Measurements from ENCODE around the gene COL23A1.

Gene COL23A1

GRCh38 chr5:178569485-178569884, 20.7 kb downstream of the COL23A1 start:
- no peak overlapping the region for H3K4ac ChIP-seq (ENCODE audit: low read depth, low read length)
- H4K5ac ChIP-seq (ENCODE audit: low read length) = no peak overlapping the region
- no peak overlapping the region for H3K56ac ChIP-seq (ENCODE audit: low read length)
- no peak overlapping the region for H3K9ac ChIP-seq (ENCODE audit: low read length)
- no peaks in the 10 kb centered on the region for H3K27me3 ChIP-seq (ENCODE audit: insufficient read depth, low read length, poor library complexity)
- no peak overlapping the region for H2AK5ac ChIP-seq (ENCODE audit: low read length)
- H3K79me2 ChIP-seq (ENCODE audit: control insufficient read depth, insufficient read depth, low read length) = peaks cover 2% of the 10 kb centered on the region
- H3K23ac ChIP-seq (ENCODE audit: low read length) = no peak overlapping the region
- no peak for DNase-seq
- H3K36me3 ChIP-seq (ENCODE audit: control insufficient read depth, insufficient read depth, low read length) = no peaks in the 10 kb centered on the region
- no peak overlapping the region for H3K18ac ChIP-seq (ENCODE audit: low read length)
- no peak overlapping the region for H3K27ac ChIP-seq (ENCODE audit: low read depth, low read length)
- no peak overlapping the region for H2BK5ac ChIP-seq (ENCODE audit: low read length)
- H3K4me2 ChIP-seq (ENCODE audit: low read length) = no peak overlapping the region
- no CpG with 5 or more reads among the region's 2 CpGs for WGBS (ENCODE audit: extremely low coverage, insufficient coverage, low lambda C conversion rate)
- H3K79me1 ChIP-seq (ENCODE audit: low read length) = no peaks in the 10 kb centered on the region
- H3K4me3 ChIP-seq (ENCODE audit: low read length) = no peak overlapping the region
- no peak overlapping the region for H2BK15ac ChIP-seq (replicated peaks; ENCODE audit: low read depth)
- H3K4me1 ChIP-seq (ENCODE audit: control insufficient read depth, low read depth, low read length) = peaks cover 6% of the 10 kb centered on the region
- no peak overlapping the region for H2BK120ac ChIP-seq (ENCODE audit: low read depth, low read length)
- no peak overlapping the region for H4K8ac ChIP-seq (ENCODE audit: low read depth, low read length)

GRCh38 chr5:178564811-178565550, 25.2 kb downstream of the COL23A1 start:
- Histone ChIP-seq H3K18ac (ENCODE audit: low read length) (peak overlapping the region; percentile 28), H2BK120ac (ENCODE audit: low read depth, low read length) (peak overlapping the region; percentile 19), H3K79me2 (ENCODE audit: control insufficient read depth, insufficient read depth, low read length) (no peaks in the 10 kb centered on the region), H3K79me1 (ENCODE audit: low read length) (no peaks in the 10 kb centered on the region), H3K56ac (ENCODE audit: low read length) (peak overlapping the region; percentile 80), H3K9ac (ENCODE audit: low read length) (peak overlapping the region; percentile 55), H2BK5ac (ENCODE audit: low read length) (peak overlapping the region; percentile 98), H2BK15ac (replicated peaks; ENCODE audit: low read depth) (peak overlapping the region; percentile 19), H3K27ac (ENCODE audit: low read depth, low read length) (peak overlapping the region; percentile 95), H4K8ac (ENCODE audit: low read depth, low read length) (no peak overlapping the region), H3K27me3 (ENCODE audit: insufficient read depth, low read length, poor library complexity) (no peaks in the 10 kb centered on the region), H3K36me3 (ENCODE audit: control insufficient read depth, insufficient read depth, low read length) (no peaks in the 10 kb centered on the region), H3K4ac (ENCODE audit: low read depth, low read length) (peak overlapping the region; percentile 56), H3K4me2 (ENCODE audit: low read length) (peak overlapping the region; percentile 14), H3K4me1 (ENCODE audit: control insufficient read depth, low read depth, low read length) (peaks cover 13% of the 10 kb centered on the region), H2AK5ac (ENCODE audit: low read length) (peak overlapping the region; percentile 95), H4K5ac (ENCODE audit: low read length) (peak overlapping the region; percentile 77), H3K23ac (ENCODE audit: low read length) (no peak overlapping the region), H3K4me3 (ENCODE audit: low read length) (no peak overlapping the region)
- no CpG with 5 or more reads among the region's 12 CpGs for WGBS (ENCODE audit: extremely low coverage, insufficient coverage, low lambda C conversion rate)
- DNase-seq = peak; percentile 77

GRCh38 chr5:178564397-178564796, 25.8 kb downstream of the COL23A1 start:
- Histone ChIP-seq H3K4me2 (ENCODE audit: low read length) (no peak overlapping the region), H2BK5ac (ENCODE audit: low read length) (peak overlapping the region; percentile 93), H3K4ac (ENCODE audit: low read depth, low read length) (no peak overlapping the region), H3K23ac (ENCODE audit: low read length) (no peak overlapping the region), H4K5ac (ENCODE audit: low read length) (no peak overlapping the region), H3K56ac (ENCODE audit: low read length) (peak overlapping the region; percentile 78), H2BK15ac (replicated peaks; ENCODE audit: low read depth) (no peak overlapping the region), H3K4me1 (ENCODE audit: control insufficient read depth, low read depth, low read length) (peaks cover 13% of the 10 kb centered on the region), H2BK120ac (ENCODE audit: low read depth, low read length) (no peak overlapping the region), H3K18ac (ENCODE audit: low read length) (no peak overlapping the region), H3K79me1 (ENCODE audit: low read length) (no peaks in the 10 kb centered on the region), H3K27me3 (ENCODE audit: insufficient read depth, low read length, poor library complexity) (no peaks in the 10 kb centered on the region), H3K36me3 (ENCODE audit: control insufficient read depth, insufficient read depth, low read length) (no peaks in the 10 kb centered on the region), H3K79me2 (ENCODE audit: control insufficient read depth, insufficient read depth, low read length) (no peaks in the 10 kb centered on the region), H3K9ac (ENCODE audit: low read length) (peak overlapping the region; percentile 55), H2AK5ac (ENCODE audit: low read length) (no peak overlapping the region), H4K8ac (ENCODE audit: low read depth, low read length) (no peak overlapping the region), H3K27ac (ENCODE audit: low read depth, low read length) (peak overlapping the region; percentile 95), H3K4me3 (ENCODE audit: low read length) (no peak overlapping the region)
- WGBS (ENCODE audit: extremely low coverage, insufficient coverage, low lambda C conversion rate) = no CpG with 5 or more reads among the region's 4 CpGs
- DNase-seq = peak; percentile 90

- no CpG with 5 or more reads among the region's 8 CpGs for WGBS (ENCODE audit: extremely low coverage, insufficient coverage, low lambda C conversion rate)
- Histone ChIP-seq H3K27me3 (ENCODE audit: insufficient read depth, low read length, poor library complexity) (no peaks in the 10 kb centered on the region), H3K79me2 (ENCODE audit: control insufficient read depth, insufficient read depth, low read length) (no peaks in the 10 kb centered on the region), H4K8ac (ENCODE audit: low read depth, low read length) (no peak overlapping the region), H3K18ac (ENCODE audit: low read length) (peak overlapping the region; percentile 69), H3K4me3 (ENCODE audit: low read length) (no peak overlapping the region), H3K79me1 (ENCODE audit: low read length) (no peaks in the 10 kb centered on the region), H3K4ac (ENCODE audit: low read depth, low read length) (peak overlapping the region; percentile 71), H2BK120ac (ENCODE audit: low read depth, low read length) (peak overlapping the region; percentile 70), H2BK5ac (ENCODE audit: low read length) (peak overlapping the region; percentile 81), H3K27ac (ENCODE audit: low read depth, low read length) (peak overlapping the region; percentile 95), H2BK15ac (replicated peaks; ENCODE audit: low read depth) (no peak overlapping the region), H3K23ac (ENCODE audit: low read length) (no peak overlapping the region), H3K56ac (ENCODE audit: low read length) (peak overlapping the region; percentile 82), H4K5ac (ENCODE audit: low read length) (no peak overlapping the region), H3K36me3 (ENCODE audit: control insufficient read depth, insufficient read depth, low read length) (no peaks in the 10 kb centered on the region), H3K4me2 (ENCODE audit: low read length) (no peak overlapping the region), H3K9ac (ENCODE audit: low read length) (peak overlapping the region; percentile 30), H2AK5ac (ENCODE audit: low read length) (no peak overlapping the region), H3K4me1 (ENCODE audit: control insufficient read depth, low read depth, low read length) (peaks cover 13% of the 10 kb centered on the region)
- DNase-seq = peak; percentile 81
Observed at GRCh38 chr5:178563621-178564020, 26.6 kb downstream of the COL23A1 start.

- H3K18ac ChIP-seq (ENCODE audit: low read length) = peak overlapping the region; percentile 85
- no CpG with 5 or more reads among the region's 23 CpGs for WGBS (ENCODE audit: extremely low coverage, insufficient coverage, low lambda C conversion rate)
- no peak for DNase-seq
Observed at GRCh38 chr5:178561746-178562264, 28.4 kb downstream of the COL23A1 start.

More at GRCh38 chr5:178561746-178562264, 28.4 kb downstream of the COL23A1 start:
- Histone ChIP-seq H3K4me2 (ENCODE audit: low read length) (no peak overlapping the region), H3K4me1 (ENCODE audit: control insufficient read depth, low read depth, low read length) (peaks cover 16% of the 10 kb centered on the region), H4K8ac (ENCODE audit: low read depth, low read length) (peak overlapping the region; percentile 42), H3K79me2 (ENCODE audit: control insufficient read depth, insufficient read depth, low read length) (no peaks in the 10 kb centered on the region), H3K4ac (ENCODE audit: low read depth, low read length) (no peak overlapping the region), H3K36me3 (ENCODE audit: control insufficient read depth, insufficient read depth, low read length) (no peaks in the 10 kb centered on the region), H3K27ac (ENCODE audit: low read depth, low read length) (no peak overlapping the region), H3K23ac (ENCODE audit: low read length) (no peak overlapping the region), H3K79me1 (ENCODE audit: low read length) (no peaks in the 10 kb centered on the region), H3K56ac (ENCODE audit: low read length) (peak overlapping the region; percentile 76), H2BK15ac (replicated peaks; ENCODE audit: low read depth) (no peak overlapping the region), H2BK5ac (ENCODE audit: low read length) (no peak overlapping the region), H3K27me3 (ENCODE audit: insufficient read depth, low read length, poor library complexity) (no peaks in the 10 kb centered on the region), H3K4me3 (ENCODE audit: low read length) (no peak overlapping the region), H2AK5ac (ENCODE audit: low read length) (peak overlapping the region; percentile 93), H3K9ac (ENCODE audit: low read length) (peak overlapping the region; percentile 13), H2BK120ac (ENCODE audit: low read depth, low read length) (peak overlapping the region; percentile 47), H4K5ac (ENCODE audit: low read length) (no peak overlapping the region)

All from mesendoderm (in vitro differentiated cells).